Erythroblast (primary cell): Measurements from ENCODE around the gene ZNF385A.

ENCODE experiments used
- GATA1 ChIP-seq: IDR thresholded peaks from 2 replicates; pipeline ENCODE4 v1.6.1; 2011; ENCODE audit warnings: low read depth, mild to moderate bottlenecking, control low read depth, low read length, moderate library complexity
- POLR2A ChIP-seq: IDR thresholded peaks from 2 replicates; pipeline ENCODE4 v1.6.1; 2011; ENCODE audit warnings: mild to moderate bottlenecking, low read length

GRCh38 chr12:54358191-54358944, 26.2 kb downstream of the ZNF385A start:
- peak; percentile 41 for TF ChIP-seq POLR2A
- no peak for TF ChIP-seq GATA1
